HCT116 (cell line): ENCODE results near the gene BSCL2. TPM values are rescaled to one million over a fixed set of nuclear protein-coding genes. Genes with fewer than 3 reads are reported as not detected.

Experiments used
- ATAC-seq: fragments of 200-7000 bp; cut with Tn5 transposase; 2 replicates; pipeline ENCODE4 v1.9.1; 2020; ENCODE audit warnings: mild to moderate bottlenecking, moderate library complexity
- BruUV-seq: library from RNA; stranded (reverse); fragments of 400-500 nt; replicated peaks from 2 replicates; lab custom pipeline; 2021; lab: Mats Ljungman, UMichigan
- CTCF ChIA-PET: fragments of 300-600 bp; sonication (Branson Sonifier 250); formaldehyde crosslinking; loops from one replicate; lab custom pipeline; 2021; ENCODE audit warnings: antibody characterized with exemption; lab: Charles Lee
- POLR2A ChIA-PET: fragments of 300-600, 350-600 bp; sonication (Branson Sonifier 250); formaldehyde crosslinking; loops from one replicate; lab custom pipeline; 2021; ENCODE audit warnings: antibody characterized with exemption; lab: Charles Lee
- RAD21 ChIA-PET, 2 experiments: fragments of 300-600 bp; sonication (Branson Sonifier 250); formaldehyde crosslinking; loops; one replicate each; lab custom pipeline; 2023; ENCODE audit warnings: low total read pairs in 2 of 2; ENCODE audit not compliant: uncharacterized antibody in 2 of 2, unreplicated experiment in 2 of 2, low non-redundant PET in 1 of 2; lab: Charles Lee
- DNase-seq: peaks from one replicate; pipeline ENCODE4 v3.0.0-alpha.2; 2010; ENCODE audit warnings: low read depth, low spot score
- H2AFZ ChIP-seq: fragments of 200-600 bp; shearing (Covaris generic), sonication (generic); 2 replicates; pipeline ENCODE4 v1.6.1; 2017; ENCODE audit warnings: low read depth, mixed run types, mixed read lengths, antibody characterized with exemption, low read length; ENCODE audit not compliant: poor library complexity, severe bottlenecking
- H3K27ac ChIP-seq: 2 replicates; pipeline ENCODE4 v1.5.1; 2012; ENCODE audit warnings: low read depth, low read length
- H3K27me3 ChIP-seq: fragments of 200-600 bp; sonication (generic); 2 replicates; pipeline ENCODE4 v1.6.1; 2016; ENCODE audit warnings: mixed run types, low read length, mixed read lengths; ENCODE audit not compliant: insufficient read depth
- H3K36me3 ChIP-seq, 2 experiments: fragments of 200-500 bp in 1 of 2; fragments of 200-600 bp in 1 of 2; sonication (Bioruptor generic) in 1 of 2; sonication (generic) in 1 of 2; 2 replicates each; pipeline versions ENCODE4 v1.5.1 to v1.6.1; 2014 to 2016; ENCODE audit warnings: low read length in 2 of 2, inconsistent platforms in 1 of 2, mixed read lengths in 1 of 2, mixed run types in 1 of 2; ENCODE audit not compliant: insufficient read depth in 2 of 2, control insufficient read depth in 1 of 2
- H3K4me1 ChIP-seq, 2 experiments: fragments of 200-600 bp in 1 of 2; sonication (generic) in 1 of 2; 2 replicates each; pipeline versions ENCODE4 v1.5.1 to v1.6.1; 2012 to 2017; ENCODE audit warnings: low read length in 2 of 2, inconsistent platforms in 1 of 2, mild to moderate bottlenecking in 1 of 2, mixed read lengths in 1 of 2, mixed run types in 1 of 2, moderate library complexity in 1 of 2; ENCODE audit not compliant: insufficient read depth in 2 of 2, control insufficient read depth in 1 of 2
- H3K4me2 ChIP-seq: fragments of 200-600 bp; sonication (generic); 2 replicates; pipeline ENCODE4 v1.6.1; 2017; ENCODE audit warnings: mixed run types, low read length, mixed read lengths
- H3K4me3 ChIP-seq, 2 experiments: fragments of 200-600 bp in 1 of 2; sonication (generic) in 1 of 2; replicated peaks in 1 of 2; 2 replicates each; pipeline ENCODE4 v1.5.1; 2011 to 2016; ENCODE audit warnings: low read length in 2 of 2, control low read depth in 1 of 2, low read depth in 1 of 2, mild to moderate bottlenecking in 1 of 2, mixed read lengths in 1 of 2, mixed run types in 1 of 2
- H3K79me2 ChIP-seq: fragments of 200-600 bp; sonication (generic); 2 replicates; pipeline ENCODE4 v1.6.1; 2017; ENCODE audit warnings: mild to moderate bottlenecking, mixed run types, low read length, moderate library complexity, mixed read lengths; ENCODE audit not compliant: insufficient read depth
- H3K9ac ChIP-seq: fragments of 200-600 bp; sonication (generic); 2 replicates; pipeline ENCODE4 v1.6.1; 2016; ENCODE audit warnings: low read length, mixed read lengths
- H3K9me2 ChIP-seq: fragments of 200-600 bp; sonication (generic), shearing (Covaris generic); 2 replicates; pipeline ENCODE4 v1.6.1; 2017; ENCODE audit warnings: mixed run types, mild to moderate bottlenecking, moderate library complexity; ENCODE audit not compliant: insufficient read depth
- H3K9me3 ChIP-seq, 2 experiments: fragments of 200-500 bp in 1 of 2; fragments of 200-600 bp in 1 of 2; sonication (Bioruptor generic) in 1 of 2; sonication (generic) in 1 of 2; 2 replicates each; pipeline ENCODE4 v1.6.1; 2014 to 2017; ENCODE audit warnings: low read length in 2 of 2, mixed read lengths in 2 of 2, inconsistent platforms in 1 of 2, low read depth in 1 of 2, mild to moderate bottlenecking in 1 of 2, mixed run types in 1 of 2, moderate library complexity in 1 of 2; ENCODE audit not compliant: control insufficient read depth in 1 of 2, insufficient read depth in 1 of 2
- H4K20me1 ChIP-seq: fragments of 200-600 bp; sonication (generic), shearing (Covaris generic); 2 replicates; pipeline ENCODE4 v1.6.1; 2017; ENCODE audit warnings: mixed run types, mild to moderate bottlenecking, moderate library complexity; ENCODE audit not compliant: insufficient read depth
- CBX3 ChIP-seq: IDR thresholded peaks from 2 replicates; pipeline ENCODE4 v1.6.1; 2012; ENCODE audit warnings: low read depth
- ELF1 ChIP-seq: IDR thresholded peaks from 2 replicates; pipeline ENCODE4 v1.6.1; 2012; ENCODE audit warnings: low read depth, borderline replicate concordance
- EZH2 ChIP-seq: fragments of 200-600 bp; sonication (generic); IDR thresholded peaks from 2 replicates; pipeline ENCODE4 v1.6.1; 2017; ENCODE audit warnings: antibody characterized with exemption, mixed run types
- POLR2A ChIP-seq: IDR thresholded peaks from 2 replicates; pipeline ENCODE4 v1.7.0; 2011; ENCODE audit warnings: borderline replicate concordance; ENCODE audit not compliant: insufficient read depth, insufficient read length; ENCODE audit errors: extremely low read depth
- SIN3A ChIP-seq: IDR thresholded peaks from 2 replicates; pipeline ENCODE4 v1.6.1; 2012; ENCODE audit warnings: low read depth
- SP1 ChIP-seq: IDR thresholded peaks from 2 replicates; pipeline ENCODE4 v1.6.1; 2012; ENCODE audit warnings: low read depth
- SRF ChIP-seq: IDR thresholded peaks from 2 replicates; pipeline ENCODE4 v1.6.1; 2012; ENCODE audit warnings: low read depth
- YY1 ChIP-seq: IDR thresholded peaks from 2 replicates; pipeline ENCODE4 v1.6.1; 2011; ENCODE audit warnings: low read length, low read depth, moderate library complexity, mild to moderate bottlenecking; ENCODE audit not compliant: insufficient replicate concordance; ENCODE audit errors: extremely low read depth
- intact Hi-C: fragments of 100-400 bp; cut with micrococcal nuclease; formaldehyde crosslinking; loops from 2 replicates; pipeline ENCODE4 v1.10.0; 2022
- total RNA-seq: library from RNA; stranded (reverse); gene quantifications from one replicate; pipeline ENCODE4 v1.2.1, GENCODE V29; 2021; ENCODE audit not compliant: unreplicated experiment
- TF ChIP-seq, protein P1 (sequence below): IDR thresholded peaks from 2 replicates; pipeline ENCODE4 v1.6.1; 2012
- TF ChIP-seq, protein P2 (sequence below), 3 experiments: fragments of 200-600 bp in 1 of 3; sonication (generic) in 1 of 3; IDR thresholded peaks in 2 of 3; conservative IDR thresholded peaks in 1 of 3; 2 replicates each; pipeline ENCODE4 v1.5.1; 2012 to 2017; ENCODE audit warnings: low read depth in 2 of 3, low read length in 2 of 3, antibody characterized with exemption in 1 of 3, borderline replicate concordance in 1 of 3, control low read depth in 1 of 3, mild to moderate bottlenecking in 1 of 3, mixed read lengths in 1 of 3, mixed run types in 1 of 3, moderate library complexity in 1 of 3; ENCODE audit not compliant: insufficient read depth in 1 of 3
- TF ChIP-seq, protein P3 (sequence below): IDR thresholded peaks from 2 replicates; pipeline ENCODE4 v1.6.1; 2011; ENCODE audit warnings: mild to moderate bottlenecking, low read length, moderate library complexity; ENCODE audit not compliant: insufficient replicate concordance; ENCODE audit errors: extremely low read depth

The BSCL2 gene
- total RNA-seq, 1 experiment from 2014 or later = 62.0 TPM

GRCh38 chr11:62752994-62753735 lies 45.9 kb upstream of the BSCL2 start:
- CTCF ChIA-PET = interaction anchor here (0.6 to 1.9 kb wide), 7 partner anchors 16 to 372 kb away, joined by 3 to 24 read pairs (median 6); partner anchors contain the start of genes HNRNPUL2 and TMEM179B
- H3K9ac ChIP-seq = peak overlapping the region; percentile 78
- intact Hi-C loops = no loop called here

More at GRCh38 chr11:62752994-62753735, 45.9 kb upstream of the BSCL2 start:
- no peaks in the 10 kb centered on the region for H3K27me3 ChIP-seq
- no peak for DNase-seq
- H3K27ac ChIP-seq = peak overlapping the region; percentile 76
- peak; percentile 2 for ATAC-seq
- no peaks in the 10 kb centered on the region for H3K36me3 ChIP-seq
- no peaks in the 10 kb centered on the region for H3K9me3 ChIP-seq
- H3K4me3 ChIP-seq = peak overlapping the region; percentile 70 to 84
- H4K20me1 ChIP-seq = no peaks in the 10 kb centered on the region
- RAD21 ChIA-PET = interaction anchor here (0.6 to 1.0 kb wide), 4 partner anchors 35 to 377 kb away, joined by 3 to 4 read pairs (median 4); partner anchors contain the start of gene TUT1 (in 1 of the 2)
- TSS peak; percentile 90 for BruUV-seq
- H2AFZ ChIP-seq = no peak overlapping the region
- no peaks in the 10 kb centered on the region for H3K9me2 ChIP-seq
- peaks cover 4 to 18% of the 10 kb centered on the region in 2 experiments; a peak in 3 of 4 replicates for H3K4me1 ChIP-seq
- H3K79me2 ChIP-seq = no peaks in the 10 kb centered on the region; the same call in 1 of the 2 replicates
- peak overlapping the region; percentile 90 for H3K4me2 ChIP-seq
- POLR2A ChIA-PET = interaction anchor here (0.8 to 3.4 kb wide), 22 partner anchors 8 to 137 kb away, joined by 3 to 50 read pairs (median 6); partner anchors contain the start of genes C11orf98, CSKMT, HNRNPUL2 and LBHD1
- TF ChIP-seq ELF1 (no peak), SIN3A (no peak), SRF (no peak), CBX3 (no peak), YY1 (no peak), SP1 (no peak), POLR2A (no peak), EZH2 (no peak)
- TF ChIP-seq, protein P1, sequence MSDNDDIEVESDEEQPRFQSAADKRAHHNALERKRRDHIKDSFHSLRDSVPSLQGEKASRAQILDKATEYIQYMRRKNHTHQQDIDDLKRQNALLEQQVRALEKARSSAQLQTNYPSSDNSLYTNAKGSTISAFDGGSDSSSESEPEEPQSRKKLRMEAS = no peak
- TF ChIP-seq, protein P2, sequence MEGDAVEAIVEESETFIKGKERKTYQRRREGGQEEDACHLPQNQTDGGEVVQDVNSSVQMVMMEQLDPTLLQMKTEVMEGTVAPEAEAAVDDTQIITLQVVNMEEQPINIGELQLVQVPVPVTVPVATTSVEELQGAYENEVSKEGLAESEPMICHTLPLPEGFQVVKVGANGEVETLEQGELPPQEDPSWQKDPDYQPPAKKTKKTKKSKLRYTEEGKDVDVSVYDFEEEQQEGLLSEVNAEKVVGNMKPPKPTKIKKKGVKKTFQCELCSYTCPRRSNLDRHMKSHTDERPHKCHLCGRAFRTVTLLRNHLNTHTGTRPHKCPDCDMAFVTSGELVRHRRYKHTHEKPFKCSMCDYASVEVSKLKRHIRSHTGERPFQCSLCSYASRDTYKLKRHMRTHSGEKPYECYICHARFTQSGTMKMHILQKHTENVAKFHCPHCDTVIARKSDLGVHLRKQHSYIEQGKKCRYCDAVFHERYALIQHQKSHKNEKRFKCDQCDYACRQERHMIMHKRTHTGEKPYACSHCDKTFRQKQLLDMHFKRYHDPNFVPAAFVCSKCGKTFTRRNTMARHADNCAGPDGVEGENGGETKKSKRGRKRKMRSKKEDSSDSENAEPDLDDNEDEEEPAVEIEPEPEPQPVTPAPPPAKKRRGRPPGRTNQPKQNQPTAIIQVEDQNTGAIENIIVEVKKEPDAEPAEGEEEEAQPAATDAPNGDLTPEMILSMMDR (IDR thresholded peaks at IDR 0.05 in 2 of 3, conservative IDR thresholded peaks at IDR 0.05 in 1 of 3; ENCODE audit: borderline replicate concordance in 1 of 3, insufficient read depth in 1 of 3, low read depth in 2 of 3, low read length in 2 of 3) = no peak
- TF ChIP-seq, protein P3, sequence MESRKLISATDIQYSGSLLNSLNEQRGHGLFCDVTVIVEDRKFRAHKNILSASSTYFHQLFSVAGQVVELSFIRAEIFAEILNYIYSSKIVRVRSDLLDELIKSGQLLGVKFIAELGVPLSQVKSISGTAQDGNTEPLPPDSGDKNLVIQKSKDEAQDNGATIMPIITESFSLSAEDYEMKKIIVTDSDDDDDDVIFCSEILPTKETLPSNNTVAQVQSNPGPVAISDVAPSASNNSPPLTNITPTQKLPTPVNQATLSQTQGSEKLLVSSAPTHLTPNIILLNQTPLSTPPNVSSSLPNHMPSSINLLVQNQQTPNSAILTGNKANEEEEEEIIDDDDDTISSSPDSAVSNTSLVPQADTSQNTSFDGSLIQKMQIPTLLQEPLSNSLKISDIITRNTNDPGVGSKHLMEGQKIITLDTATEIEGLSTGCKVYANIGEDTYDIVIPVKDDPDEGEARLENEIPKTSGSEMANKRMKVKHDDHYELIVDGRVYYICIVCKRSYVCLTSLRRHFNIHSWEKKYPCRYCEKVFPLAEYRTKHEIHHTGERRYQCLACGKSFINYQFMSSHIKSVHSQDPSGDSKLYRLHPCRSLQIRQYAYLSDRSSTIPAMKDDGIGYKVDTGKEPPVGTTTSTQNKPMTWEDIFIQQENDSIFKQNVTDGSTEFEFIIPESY = no peak
